Measurements from ENCODE around the gene H1-8. TPM values are rescaled to one million over a fixed set of nuclear protein-coding genes. Genes with fewer than 3 reads are reported as not detected.

H1-8 gene
- total RNA-seq, 1 experiment from 2014 or later, result not detected

- H4K8ac ChIP-seq (replicated peaks; ENCODE audit: insufficient read length, low read depth, low read length), result no peak overlapping the region
- DNase-seq, result no peak
- no CpG with 5 or more reads among the region's 10 CpGs for WGBS (ENCODE audit: extremely low coverage, insufficient read length, low lambda C conversion rate)
- H2BK5ac ChIP-seq (ENCODE audit: insufficient read length, low read length), result no peak overlapping the region
- no peaks in the 10 kb centered on the region for H3K9me3 ChIP-seq (ENCODE audit: control insufficient read depth, low read depth, low read length)
- H3T11ph ChIP-seq (ENCODE audit: low read length), result no peak overlapping the region
- TF ChIP-seq CTCF (conservative IDR thresholded peaks at IDR 0.05), result no peak
- no peaks in the 10 kb centered on the region for H3K79me2 ChIP-seq (ENCODE audit: insufficient read depth, low read length)
- H3K4ac ChIP-seq (ENCODE audit: low read depth, low read length), result no peak overlapping the region
- H3K4me1 Mint-ChIP-seq, result peaks cover 17 to 47% of the 10 kb centered on the region in 2 experiments
- no peaks in the 10 kb centered on the region; the same call in 1 of the 2 replicates for H3K27me3 Mint-ChIP-seq (ENCODE audit: low read depth)
- no peak overlapping the region for H2AFZ ChIP-seq (ENCODE audit: low read length)
- H4K91ac ChIP-seq (ENCODE audit: insufficient read length, low read depth, low read length), result no peak overlapping the region
- no peaks in the 10 kb centered on the region; the same call in 1 of the 2 replicates for H3K4me1 ChIP-seq (ENCODE audit: insufficient read depth, low read length)
- no peak overlapping the region for H3K9ac ChIP-seq (ENCODE audit: extremely low read depth, insufficient read length, low read length)
- no peaks in the 10 kb centered on the region for H4K20me1 ChIP-seq (ENCODE audit: control insufficient read depth, insufficient read depth, insufficient read length)
- H3K18ac ChIP-seq (ENCODE audit: insufficient read length, low read depth, low read length), result no peak overlapping the region
- peak overlapping the region in 1 of 2 experiments; percentile 4; a peak in 2 of 5 replicates for H3K4me3 Mint-ChIP-seq
- no peaks in the 10 kb centered on the region for H3K79me1 ChIP-seq (ENCODE audit: insufficient read depth, low read depth, low read length, poor library complexity, severe bottlenecking)
- no peaks in the 10 kb centered on the region for H3K9me3 Mint-ChIP-seq
- no peak overlapping the region; the same call in 1 of the 2 replicates for H3K14ac ChIP-seq (ENCODE audit: insufficient read depth, low read length)
- H2BK120ac ChIP-seq (ENCODE audit: low read depth, low read length, poor library complexity, severe bottlenecking), result no peak overlapping the region
- no peak overlapping the region for H2AK5ac ChIP-seq (ENCODE audit: insufficient read length, low read length)
- no peak overlapping the region for H3K56ac ChIP-seq (ENCODE audit: insufficient read length, low read depth, low read length)
- H3K23me2 ChIP-seq (ENCODE audit: insufficient read length, low read depth, low read length, poor library complexity, severe bottlenecking), result no peaks in the 10 kb centered on the region
- H3K23ac ChIP-seq (ENCODE audit: insufficient read length, low read depth, low read length), result no peak overlapping the region
- H4K5ac ChIP-seq (ENCODE audit: insufficient read length, low read depth, low read length), result no peak overlapping the region
- no peak overlapping the region for H2BK12ac ChIP-seq (ENCODE audit: insufficient read length, low read depth, low read length)
- H3K4me2 ChIP-seq (ENCODE audit: insufficient read depth, insufficient read length, low read length), result no peak overlapping the region
- H3K27ac Mint-ChIP-seq, result peak overlapping the region in 1 of 3 experiments; percentile 21; a peak in 2 of 7 replicates
- no peak overlapping the region for H2BK20ac ChIP-seq (ENCODE audit: low read depth, low read length, poor library complexity, severe bottlenecking)
- no peaks in the 10 kb centered on the region for H3K27me3 ChIP-seq (ENCODE audit: insufficient read depth, low read length)
- H2BK15ac ChIP-seq (ENCODE audit: low read depth, low read length), result no peak overlapping the region
- H3K36me3 Mint-ChIP-seq (ENCODE audit: insufficient read depth in 1 of 3, low read depth in 3 of 3), result peaks cover 0 to 12% (median 0%) of the 10 kb centered on the region in 3 experiments; a peak in 2 of 7 replicates
- no peak overlapping the region for H3K27ac ChIP-seq (ENCODE audit: insufficient read length, low read depth, low read length)
Observed at GRCh38 chr3:129552287-129553050, 9.5 kb downstream of the H1-8 start.

Measured in H9 (cell line).